Adrenal gland (tissue), 5 donors: Measurements from ENCODE around the gene PANK3.

Source experiments
- POLR2A ChIP-seq, 2 donors: fragments of 450-650 bp; IDR thresholded peaks; one replicate each; pipeline ENCODE4 v1.6.1; 2017; ENCODE audit warnings: antibody characterized with exemption in 2 of 2, mild to moderate bottlenecking in 2 of 2, moderate library complexity in 1 of 2
- TF ChIP-seq, protein P1 (sequence below), 6 experiments: fragments of 450-650 bp in 4 of 6; fragments of 200-600 bp in 2 of 6; sonication (generic) in 1 of 6; IDR thresholded peaks; 1 replicate in 5 of 6; 2 replicates in 1 of 6; pipeline versions ENCODE4 v1.5.1 to v1.8.0; 2016 to 2021; ENCODE audit warnings: antibody characterized with exemption in 6 of 6, mild to moderate bottlenecking in 2 of 6, moderate library complexity in 1 of 6
- donor health status: DM: no; HTN: no; CAD: no.

DNA sequence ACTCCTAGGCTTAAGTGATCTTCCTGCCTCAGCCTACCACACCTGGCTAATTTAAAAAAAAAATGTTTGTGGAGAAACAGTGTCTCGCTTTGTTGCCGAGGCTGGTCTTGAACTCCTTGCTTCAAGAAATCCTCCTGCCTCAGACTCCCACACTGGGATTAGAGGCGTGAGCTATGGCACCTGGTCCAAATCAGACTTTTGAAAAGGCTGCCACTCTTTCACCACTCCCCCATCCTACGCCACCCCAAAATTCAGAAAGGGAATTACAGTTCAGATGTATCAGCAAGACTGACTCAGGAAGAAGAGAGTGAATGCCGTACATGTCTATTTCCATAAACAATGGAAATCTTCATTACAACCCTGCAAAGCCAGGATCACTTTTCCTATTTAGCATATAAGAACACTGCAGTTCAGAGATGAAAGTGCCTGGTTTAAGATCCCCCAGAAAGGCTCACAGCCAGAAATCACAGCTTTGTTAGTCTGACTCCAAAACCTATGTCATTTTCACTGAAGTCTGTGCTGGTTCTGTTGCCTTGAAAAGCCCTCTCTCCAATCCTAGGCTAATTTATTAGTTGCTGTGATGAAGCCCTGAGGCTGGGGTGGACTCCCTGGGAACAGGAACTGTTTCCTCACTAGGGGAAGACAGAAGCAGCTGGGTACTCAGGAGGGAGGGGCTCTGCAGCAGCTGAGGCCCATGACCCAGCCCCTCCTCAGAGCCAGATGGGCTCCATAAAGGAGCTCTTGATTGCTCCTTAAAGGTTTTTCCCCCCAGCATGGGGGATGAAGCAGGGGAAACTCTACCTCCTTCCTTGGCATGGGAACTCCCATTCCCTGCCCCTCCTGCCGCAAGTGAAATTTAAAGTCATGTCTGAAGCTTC is 46.9 kb downstream of the PANK3 start:
- TF ChIP-seq, protein P1, sequence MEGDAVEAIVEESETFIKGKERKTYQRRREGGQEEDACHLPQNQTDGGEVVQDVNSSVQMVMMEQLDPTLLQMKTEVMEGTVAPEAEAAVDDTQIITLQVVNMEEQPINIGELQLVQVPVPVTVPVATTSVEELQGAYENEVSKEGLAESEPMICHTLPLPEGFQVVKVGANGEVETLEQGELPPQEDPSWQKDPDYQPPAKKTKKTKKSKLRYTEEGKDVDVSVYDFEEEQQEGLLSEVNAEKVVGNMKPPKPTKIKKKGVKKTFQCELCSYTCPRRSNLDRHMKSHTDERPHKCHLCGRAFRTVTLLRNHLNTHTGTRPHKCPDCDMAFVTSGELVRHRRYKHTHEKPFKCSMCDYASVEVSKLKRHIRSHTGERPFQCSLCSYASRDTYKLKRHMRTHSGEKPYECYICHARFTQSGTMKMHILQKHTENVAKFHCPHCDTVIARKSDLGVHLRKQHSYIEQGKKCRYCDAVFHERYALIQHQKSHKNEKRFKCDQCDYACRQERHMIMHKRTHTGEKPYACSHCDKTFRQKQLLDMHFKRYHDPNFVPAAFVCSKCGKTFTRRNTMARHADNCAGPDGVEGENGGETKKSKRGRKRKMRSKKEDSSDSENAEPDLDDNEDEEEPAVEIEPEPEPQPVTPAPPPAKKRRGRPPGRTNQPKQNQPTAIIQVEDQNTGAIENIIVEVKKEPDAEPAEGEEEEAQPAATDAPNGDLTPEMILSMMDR (IDR thresholded peaks at IDR 0.05): no peak
- no peak for TF ChIP-seq POLR2A (IDR thresholded peaks at IDR 0.05)
